A549 treated with dexamethasone at 1 μM for 4 hours (cell line): ENCODE data around the gene PRDM2. TPM values are rescaled to one million over a fixed set of nuclear protein-coding genes. Genes with fewer than 3 reads are reported as not detected.

Experiments used
- total RNA-seq: library from RNA; stranded (reverse); fragments of 200-300 nt; extraction: Qiagen RNA extraction; gene quantifications from 5 replicates; pipeline ENCODE4 v1.2.3, GENCODE V29; 2022

The PRDM2 gene
- total RNA-seq, result 8.2 to 10.9 TPM (median 9.7 TPM) in 5 replicates

GRCh38 chr1:13699936-13700520 lies at the start of gene PRDM2:
Gene PRDM2, plus strand, starts transcription at chr1:13700188. Its CDS starts 15,418 bp downstream, at chr1:13715606.

Other genes starting within 250 kb of the PRDM2 start
- 0.06 to 0.13 TPM (median 0.07 TPM) in 4 of 5 replicates, not detected in the other for gene LRRC38, start 186.2 kb upstream of the PRDM2 start, total RNA-seq
- not detected in 5 replicates for gene PDPN, start 116.4 kb upstream of the PRDM2 start, total RNA-seq